ENCODE results near the gene SLC35G6. TPM values are rescaled to one million over a fixed set of nuclear protein-coding genes. Genes with fewer than 3 reads are reported as not detected.

The SLC35G6 gene
- polyA plus RNA-seq, 2 of the 4 experiments (the other 2 are of a cell fraction), result not detected

DNA sequence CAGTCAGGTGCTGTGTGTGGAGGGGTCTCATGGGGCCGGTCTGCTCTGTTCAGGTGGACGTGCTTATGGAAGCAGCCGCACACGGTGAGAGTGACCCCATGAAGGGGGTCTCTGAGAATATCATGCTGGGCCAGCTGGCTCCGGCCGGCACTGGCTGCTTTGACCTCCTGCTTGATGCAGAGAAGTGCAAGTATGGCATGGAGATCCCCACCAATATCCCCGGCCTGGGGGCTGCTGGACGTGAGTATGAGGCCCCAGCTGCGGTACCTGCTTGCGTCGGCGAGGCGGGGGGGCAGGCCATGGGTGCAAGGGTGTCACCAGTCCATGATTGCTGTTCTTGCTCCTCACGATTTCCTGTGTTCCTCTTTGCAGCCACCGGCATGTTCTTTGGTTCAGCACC is 30.9 kb downstream of the SLC35G6 start:
- H3K4me3 ChIP-seq, result no peak overlapping the region
- ATAC-seq (no peak; a peak in 1 of 6 replicates), DNase-seq (ENCODE audit: low read depth in 1 of 2, low spot score in 1 of 2) (no peak), FAIRE-seq (no peak)
- ChIA-PET CTCF (interaction anchor here (0.6 to 9.8 kb wide), 8 partner anchors 8 to 363 kb away, joined by 3 to 232 read pairs (median 4); partner anchors contain the start of genes SENP3, TMEM256 and TNFSF13), POLR2A (interaction anchor here (1.1 kb wide), 1 partner anchor 49 kb away, joined by 3 read pairs; no protein-coding TSS in a partner anchor)
- no peaks in the 10 kb centered on the region for H3K4me1 ChIP-seq
- 97% methylated on average over 15 of the region's 15 CpGs for WGBS (ENCODE audit: missing lambda C conversion rate)
- no peaks in the 10 kb centered on the region for H3K9me3 ChIP-seq
- TF ChIP-seq, protein P1, sequence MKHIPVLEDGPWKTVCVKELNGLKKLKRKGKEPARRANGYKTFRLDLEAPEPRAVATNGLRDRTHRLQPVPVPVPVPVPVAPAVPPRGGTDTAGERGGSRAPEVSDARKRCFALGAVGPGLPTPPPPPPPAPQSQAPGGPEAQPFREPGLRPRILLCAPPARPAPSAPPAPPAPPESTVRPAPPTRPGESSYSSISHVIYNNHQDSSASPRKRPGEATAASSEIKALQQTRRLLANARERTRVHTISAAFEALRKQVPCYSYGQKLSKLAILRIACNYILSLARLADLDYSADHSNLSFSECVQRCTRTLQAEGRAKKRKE (CRISPR knock-in tag; IDR thresholded peaks at IDR 0.05; ENCODE audit: low read depth), result no peak
- TF ChIP-seq KDM1A (IDR thresholded peaks at IDR 0.05; ENCODE audit: low read depth) (no peak), RARB (CRISPR knock-in tag; IDR thresholded peaks at IDR 0.05) (no peak), CHD2 (IDR thresholded peaks at IDR 0.05; ENCODE audit: low read length, partially characterized antibody) (no peak), CEBPB (IDR thresholded peaks at IDR 0.05) (no peak), ZSCAN20 (CRISPR knock-in tag; IDR thresholded peaks at IDR 0.05) (no peak), MAZ (IDR thresholded peaks at IDR 0.05; ENCODE audit: borderline replicate concordance, low read depth, low read length) (no peak), ZC3H11A (IDR thresholded peaks at IDR 0.05) (no peak), JUNB (IDR thresholded peaks at IDR 0.05) (no peak)
- TF ChIP-seq, protein P2, sequence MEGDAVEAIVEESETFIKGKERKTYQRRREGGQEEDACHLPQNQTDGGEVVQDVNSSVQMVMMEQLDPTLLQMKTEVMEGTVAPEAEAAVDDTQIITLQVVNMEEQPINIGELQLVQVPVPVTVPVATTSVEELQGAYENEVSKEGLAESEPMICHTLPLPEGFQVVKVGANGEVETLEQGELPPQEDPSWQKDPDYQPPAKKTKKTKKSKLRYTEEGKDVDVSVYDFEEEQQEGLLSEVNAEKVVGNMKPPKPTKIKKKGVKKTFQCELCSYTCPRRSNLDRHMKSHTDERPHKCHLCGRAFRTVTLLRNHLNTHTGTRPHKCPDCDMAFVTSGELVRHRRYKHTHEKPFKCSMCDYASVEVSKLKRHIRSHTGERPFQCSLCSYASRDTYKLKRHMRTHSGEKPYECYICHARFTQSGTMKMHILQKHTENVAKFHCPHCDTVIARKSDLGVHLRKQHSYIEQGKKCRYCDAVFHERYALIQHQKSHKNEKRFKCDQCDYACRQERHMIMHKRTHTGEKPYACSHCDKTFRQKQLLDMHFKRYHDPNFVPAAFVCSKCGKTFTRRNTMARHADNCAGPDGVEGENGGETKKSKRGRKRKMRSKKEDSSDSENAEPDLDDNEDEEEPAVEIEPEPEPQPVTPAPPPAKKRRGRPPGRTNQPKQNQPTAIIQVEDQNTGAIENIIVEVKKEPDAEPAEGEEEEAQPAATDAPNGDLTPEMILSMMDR (IDR thresholded peaks at IDR 0.05), result no peak
- no peak overlapping the region for H3K4me2 ChIP-seq
- no peak overlapping the region for H3K27ac ChIP-seq

DNA sequence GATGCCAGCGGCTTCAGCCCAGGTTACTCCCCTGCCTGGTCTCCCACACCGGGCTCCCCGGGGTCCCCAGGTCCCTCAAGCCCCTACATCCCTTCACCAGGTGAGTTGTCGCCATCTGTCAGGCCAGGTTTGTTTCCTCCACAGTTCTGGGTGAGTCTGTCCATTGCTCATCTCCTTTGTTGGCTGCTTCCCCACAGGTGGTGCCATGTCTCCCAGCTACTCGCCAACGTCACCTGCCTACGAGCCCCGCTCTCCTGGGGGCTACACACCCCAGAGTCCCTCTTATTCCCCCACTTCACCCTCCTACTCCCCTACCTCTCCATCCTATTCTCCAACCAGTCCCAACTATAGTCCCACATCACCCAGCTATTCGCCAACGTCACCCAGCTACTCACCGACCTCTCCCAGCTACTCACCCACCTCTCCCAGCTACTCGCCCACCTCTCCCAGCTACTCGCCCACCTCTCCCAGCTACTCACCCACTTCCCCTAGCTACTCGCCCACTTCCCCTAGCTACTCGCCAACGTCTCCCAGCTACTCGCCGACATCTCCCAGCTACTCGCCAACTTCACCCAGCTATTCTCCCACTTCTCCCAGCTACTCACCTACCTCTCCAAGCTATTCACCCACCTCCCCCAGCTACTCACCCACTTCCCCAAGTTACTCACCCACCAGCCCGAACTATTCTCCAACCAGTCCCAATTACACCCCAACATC is 31.7 kb downstream of the SLC35G6 start:
- H3K4me3 ChIP-seq, result no peak overlapping the region
- DNase-seq (ENCODE audit: low read depth in 1 of 2, low spot score in 1 of 2) (no peak), ATAC-seq (no peak), FAIRE-seq (no peak)
- POLR2A ChIA-PET, result interaction anchor here (0.8 to 1.5 kb wide), 2 partner anchors 29 to 48 kb away, joined by 3 to 13 read pairs; partner anchors contain the start of gene POLR2A
- no peaks in the 10 kb centered on the region for H3K4me1 ChIP-seq
- CTCF ChIA-PET, result interaction anchor here (0.8 to 9.8 kb wide), 18 partner anchors 8 to 232 kb away, joined by 3 to 232 read pairs (median 15); partner anchors contain the start of genes SENP3, SLC2A4, TMEM256 and TNFSF12
- H3K4me2 ChIP-seq, result no peak overlapping the region
- WGBS (ENCODE audit: missing lambda C conversion rate), result 95% methylated on average over 20 of the region's 20 CpGs
- H3K27ac ChIP-seq, result no peak overlapping the region
- TF ChIP-seq, protein P1 (CRISPR knock-in tag; IDR thresholded peaks at IDR 0.05; ENCODE audit: low read depth), result no peak
- TF ChIP-seq, protein P3, sequence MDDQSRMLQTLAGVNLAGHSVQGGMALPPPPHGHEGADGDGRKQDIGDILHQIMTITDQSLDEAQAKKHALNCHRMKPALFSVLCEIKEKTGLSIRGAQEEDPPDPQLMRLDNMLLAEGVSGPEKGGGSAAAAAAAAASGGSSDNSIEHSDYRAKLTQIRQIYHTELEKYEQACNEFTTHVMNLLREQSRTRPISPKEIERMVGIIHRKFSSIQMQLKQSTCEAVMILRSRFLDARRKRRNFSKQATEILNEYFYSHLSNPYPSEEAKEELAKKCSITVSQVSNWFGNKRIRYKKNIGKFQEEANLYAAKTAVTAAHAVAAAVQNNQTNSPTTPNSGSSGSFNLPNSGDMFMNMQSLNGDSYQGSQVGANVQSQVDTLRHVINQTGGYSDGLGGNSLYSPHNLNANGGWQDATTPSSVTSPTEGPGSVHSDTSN (IDR thresholded peaks at IDR 0.05), result no peak
- TF ChIP-seq EHF (CRISPR knock-in tag; IDR thresholded peaks at IDR 0.05), result no peak
- TF ChIP-seq EP300 (IDR thresholded peaks at IDR 0.05), result no peak
- no peak for TF ChIP-seq ZSCAN20 (CRISPR knock-in tag; IDR thresholded peaks at IDR 0.05)
- no peaks in the 10 kb centered on the region for H3K9me3 ChIP-seq

DNA sequence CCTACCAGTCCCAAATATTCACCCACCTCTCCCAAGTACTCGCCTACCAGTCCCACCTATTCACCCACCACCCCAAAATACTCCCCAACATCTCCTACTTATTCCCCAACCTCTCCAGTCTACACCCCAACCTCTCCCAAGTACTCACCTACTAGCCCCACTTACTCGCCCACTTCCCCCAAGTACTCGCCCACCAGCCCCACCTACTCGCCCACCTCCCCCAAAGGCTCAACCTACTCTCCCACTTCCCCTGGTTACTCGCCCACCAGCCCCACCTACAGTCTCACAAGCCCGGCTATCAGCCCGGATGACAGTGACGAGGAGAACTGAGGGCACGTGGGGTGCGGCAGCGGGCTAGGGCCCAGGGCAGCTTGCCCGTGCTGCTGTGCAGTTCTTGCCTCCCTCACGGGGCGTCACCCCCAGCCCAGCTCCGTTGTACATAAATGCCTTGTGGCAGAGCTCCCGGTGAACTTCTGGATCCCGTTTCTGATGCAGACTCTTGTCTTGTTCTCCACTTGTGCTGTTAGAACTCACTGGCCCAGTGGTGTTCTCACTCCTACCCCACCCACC is 32.7 kb downstream of the SLC35G6 start:
- CTCF ChIA-PET, result interaction anchor here (0.8 to 9.8 kb wide), 38 partner anchors 7 to 233 kb away, joined by 3 to 232 read pairs (median 5); partner anchors contain the start of genes POLR2A, SENP3, SLC2A4 and SPEM1
- no peaks in the 10 kb centered on the region for H3K9me3 ChIP-seq
- ATAC-seq (no peak; a peak in 1 of 6 replicates), DNase-seq (ENCODE audit: low read depth in 1 of 2, low spot score in 1 of 2) (no peak), FAIRE-seq (no peak)
- H3K4me1 ChIP-seq, result no peaks in the 10 kb centered on the region
- POLR2A ChIA-PET, result interaction anchor here (1.5 kb wide), 1 partner anchor 30 kb away, joined by 13 read pairs; the partner anchor contains the start of gene POLR2A
- H3K4me2 ChIP-seq, result no peak overlapping the region
- WGBS (ENCODE audit: missing lambda C conversion rate), result 78% methylated on average over 17 of the region's 17 CpGs
- no peak overlapping the region for H3K27ac ChIP-seq
- no peak overlapping the region for H3K4me3 ChIP-seq
- TF ChIP-seq, protein P4, sequence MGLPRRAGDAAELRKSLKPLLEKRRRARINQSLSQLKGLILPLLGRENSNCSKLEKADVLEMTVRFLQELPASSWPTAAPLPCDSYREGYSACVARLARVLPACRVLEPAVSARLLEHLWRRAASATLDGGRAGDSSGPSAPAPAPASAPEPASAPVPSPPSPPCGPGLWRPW (IDR thresholded peaks at IDR 0.05), result no peak
- no peak for TF ChIP-seq CHD4 (IDR thresholded peaks at IDR 0.05; ENCODE audit: borderline replicate concordance)
- TF ChIP-seq, protein P5, sequence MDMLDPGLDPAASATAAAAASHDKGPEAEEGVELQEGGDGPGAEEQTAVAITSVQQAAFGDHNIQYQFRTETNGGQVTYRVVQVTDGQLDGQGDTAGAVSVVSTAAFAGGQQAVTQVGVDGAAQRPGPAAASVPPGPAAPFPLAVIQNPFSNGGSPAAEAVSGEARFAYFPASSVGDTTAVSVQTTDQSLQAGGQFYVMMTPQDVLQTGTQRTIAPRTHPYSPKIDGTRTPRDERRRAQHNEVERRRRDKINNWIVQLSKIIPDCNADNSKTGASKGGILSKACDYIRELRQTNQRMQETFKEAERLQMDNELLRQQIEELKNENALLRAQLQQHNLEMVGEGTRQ (IDR thresholded peaks at IDR 0.05), result no peak
- no peak for TF ChIP-seq JUN (IDR thresholded peaks at IDR 0.05)
- TF ChIP-seq EHMT2 (IDR thresholded peaks at IDR 0.05; ENCODE audit: low read depth), result no peak
- no peak for TF ChIP-seq RCOR1 (IDR thresholded peaks at IDR 0.05; ENCODE audit: low read depth, low read length)
- TF ChIP-seq, protein P6, sequence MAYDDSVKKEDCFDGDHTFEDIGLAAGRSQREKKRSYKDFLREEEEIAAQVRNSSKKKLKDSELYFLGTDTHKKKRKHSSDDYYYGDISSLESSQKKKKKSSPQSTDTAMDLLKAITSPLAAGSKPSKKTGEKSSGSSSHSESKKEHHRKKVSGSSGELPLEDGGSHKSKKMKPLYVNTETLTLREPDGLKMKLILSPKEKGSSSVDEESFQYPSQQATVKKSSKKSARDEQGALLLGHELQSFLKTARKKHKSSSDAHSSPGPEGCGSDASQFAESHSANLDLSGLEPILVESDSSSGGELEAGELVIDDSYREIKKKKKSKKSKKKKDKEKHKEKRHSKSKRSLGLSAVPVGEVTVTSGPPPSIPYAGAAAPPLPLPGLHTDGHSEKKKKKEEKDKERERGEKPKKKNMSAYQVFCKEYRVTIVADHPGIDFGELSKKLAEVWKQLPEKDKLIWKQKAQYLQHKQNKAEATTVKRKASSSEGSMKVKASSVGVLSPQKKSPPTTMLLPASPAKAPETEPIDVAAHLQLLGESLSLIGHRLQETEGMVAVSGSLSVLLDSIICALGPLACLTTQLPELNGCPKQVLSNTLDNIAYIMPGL (CRISPR knock-in tag; IDR thresholded peaks at IDR 0.05; ENCODE audit: borderline replicate concordance), result no peak
- TF ChIP-seq RARB (CRISPR knock-in tag; IDR thresholded peaks at IDR 0.05), result no peak
- TF ChIP-seq NPAS2 (CRISPR knock-in tag; IDR thresholded peaks at IDR 0.05; ENCODE audit: borderline replicate concordance), result no peak
- no peak for TF ChIP-seq ZFP36 (IDR thresholded peaks at IDR 0.05; ENCODE audit: borderline replicate concordance, partially characterized antibody)
- TF ChIP-seq TFCP2L1 (CRISPR knock-in tag; IDR thresholded peaks at IDR 0.05), result no peak
- no peak for TF ChIP-seq CBX8 (IDR thresholded peaks at IDR 0.05)

All from A549 (cell line).